Esophagus muscularis mucosa (tissue), 4 donors: ENCODE data around the gene PLAAT3.

ENCODE experiments used
- EP300 ChIP-seq: sonication (generic); formaldehyde crosslinking; IDR thresholded peaks from one replicate; pipeline ENCODE4 v1.6.1; 2017; ENCODE audit warnings: antibody characterized with exemption
- POLR2A ChIP-seq: fragments of 450-650 bp; IDR thresholded peaks from one replicate; pipeline ENCODE4 v1.6.1; 2017; ENCODE audit warnings: antibody characterized with exemption, moderate library complexity, mild to moderate bottlenecking, low read depth
- POLR2AphosphoS5 ChIP-seq, 2 donors: sonication (generic); formaldehyde crosslinking; IDR thresholded peaks; one replicate each; pipeline ENCODE4 v1.6.1; 2017; ENCODE audit warnings: antibody characterized with exemption in 2 of 2
- TF ChIP-seq, protein P1 (sequence below), 3 experiments: fragments of 200-600 bp in 2 of 3; fragments of 450-650 bp in 1 of 3; sonication (generic) in 2 of 3; IDR thresholded peaks; one replicate each; pipeline ENCODE4 v1.5.1; 2017 to 2019; ENCODE audit warnings: antibody characterized with exemption in 3 of 3, mild to moderate bottlenecking in 2 of 3, moderate library complexity in 1 of 3

DNA sequence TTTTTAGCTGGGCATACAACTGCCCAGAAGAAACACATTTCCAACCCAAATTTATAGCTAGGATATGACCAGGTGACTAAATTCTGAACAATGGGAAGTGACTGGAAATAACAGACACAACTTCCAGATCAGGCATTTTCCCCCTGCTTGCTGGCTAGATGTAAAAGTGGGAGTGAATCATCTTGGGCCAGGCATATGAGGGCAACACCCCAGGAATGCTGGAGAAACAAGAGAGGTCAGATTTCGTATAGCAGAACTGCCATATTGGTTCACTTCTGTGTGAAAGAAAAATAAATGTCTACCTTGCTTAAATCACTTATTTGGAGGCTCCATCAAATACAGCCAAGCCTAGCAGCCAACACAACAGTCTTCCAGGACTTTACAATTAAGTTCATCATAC lies 49.6 kb upstream of the PLAAT3 start:
- TF ChIP-seq, protein P1, sequence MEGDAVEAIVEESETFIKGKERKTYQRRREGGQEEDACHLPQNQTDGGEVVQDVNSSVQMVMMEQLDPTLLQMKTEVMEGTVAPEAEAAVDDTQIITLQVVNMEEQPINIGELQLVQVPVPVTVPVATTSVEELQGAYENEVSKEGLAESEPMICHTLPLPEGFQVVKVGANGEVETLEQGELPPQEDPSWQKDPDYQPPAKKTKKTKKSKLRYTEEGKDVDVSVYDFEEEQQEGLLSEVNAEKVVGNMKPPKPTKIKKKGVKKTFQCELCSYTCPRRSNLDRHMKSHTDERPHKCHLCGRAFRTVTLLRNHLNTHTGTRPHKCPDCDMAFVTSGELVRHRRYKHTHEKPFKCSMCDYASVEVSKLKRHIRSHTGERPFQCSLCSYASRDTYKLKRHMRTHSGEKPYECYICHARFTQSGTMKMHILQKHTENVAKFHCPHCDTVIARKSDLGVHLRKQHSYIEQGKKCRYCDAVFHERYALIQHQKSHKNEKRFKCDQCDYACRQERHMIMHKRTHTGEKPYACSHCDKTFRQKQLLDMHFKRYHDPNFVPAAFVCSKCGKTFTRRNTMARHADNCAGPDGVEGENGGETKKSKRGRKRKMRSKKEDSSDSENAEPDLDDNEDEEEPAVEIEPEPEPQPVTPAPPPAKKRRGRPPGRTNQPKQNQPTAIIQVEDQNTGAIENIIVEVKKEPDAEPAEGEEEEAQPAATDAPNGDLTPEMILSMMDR (IDR thresholded peaks at IDR 0.05), result no peak
- no peak for TF ChIP-seq POLR2A
- TF ChIP-seq EP300, result no peak
- no peak for TF ChIP-seq POLR2AphosphoS5 (IDR thresholded peaks at IDR 0.05)
